Fibroblast of lung (primary cell): Measurements from ENCODE around the gene IL17B. TPM values are rescaled to one million over a fixed set of nuclear protein-coding genes. Genes with fewer than 3 reads are reported as not detected.

Source experiments
- DNase-seq, 2 donors: peaks; one replicate each; pipeline versions ENCODE4 v3.0.0 to v3.0.0-alpha.2; 2010; ENCODE audit warnings: low read depth in 2 of 2
- H2AFZ ChIP-seq: 2 replicates; pipeline ENCODE4 v1.5.1; 2012; ENCODE audit warnings: low read length, control low read depth, inconsistent platforms
- H3K27ac ChIP-seq: 2 replicates; pipeline ENCODE4 v1.5.1; 2011; ENCODE audit warnings: low read length, control low read depth; ENCODE audit not compliant: insufficient read depth
- H3K27me3 ChIP-seq: 2 replicates; pipeline ENCODE4 v1.5.1; 2011; ENCODE audit warnings: mild to moderate bottlenecking, low read length; ENCODE audit not compliant: control insufficient read depth, insufficient read depth
- H3K36me3 ChIP-seq: 2 replicates; pipeline ENCODE4 v1.5.1; 2011; ENCODE audit warnings: low read length; ENCODE audit not compliant: control insufficient read depth, insufficient read depth
- H3K4me1 ChIP-seq: 2 replicates; pipeline ENCODE4 v1.5.1; 2011; ENCODE audit warnings: low read length; ENCODE audit not compliant: control insufficient read depth, insufficient read depth; ENCODE audit errors: extremely low read depth
- H3K4me2 ChIP-seq: 2 replicates; pipeline ENCODE4 v1.5.1; 2011; ENCODE audit warnings: low read length, control low read depth; ENCODE audit not compliant: insufficient read depth; ENCODE audit errors: extremely low read depth
- H3K4me3 ChIP-seq, 4 experiments: fragments of 200-600 bp in 1 of 4; sonication (generic) in 1 of 4; replicated peaks in 1 of 4; 2 replicates each; pipeline ENCODE4 v1.5.1; 2011 to 2016; ENCODE audit warnings: low read length in 4 of 4, low read depth in 3 of 4, mild to moderate bottlenecking in 3 of 4, control low read depth in 2 of 4, inconsistent platforms in 1 of 4, mixed read lengths in 1 of 4; ENCODE audit not compliant: insufficient read depth in 1 of 4; ENCODE audit errors: control extremely low read depth in 1 of 4
- H3K79me2 ChIP-seq: 2 replicates; pipeline ENCODE4 v1.5.1; 2012; ENCODE audit warnings: mild to moderate bottlenecking, low read length, inconsistent platforms; ENCODE audit not compliant: control insufficient read depth, insufficient read depth
- H3K9ac ChIP-seq: 2 replicates; pipeline ENCODE4 v1.5.1; 2011; ENCODE audit warnings: mild to moderate bottlenecking, low read length, control low read depth; ENCODE audit not compliant: insufficient read depth
- H3K9me3 ChIP-seq: 2 replicates; pipeline ENCODE4 v1.5.1; 2012; ENCODE audit warnings: low read depth, low read length; ENCODE audit not compliant: control insufficient read depth, insufficient read depth
- H4K20me1 ChIP-seq: 2 replicates; pipeline ENCODE4 v1.5.1; 2011; ENCODE audit warnings: low read length; ENCODE audit not compliant: control insufficient read depth, insufficient read depth; ENCODE audit errors: extremely low read depth
- CTCF ChIP-seq, 2 donors: IDR thresholded peaks in 1 of 2; conservative IDR thresholded peaks in 1 of 2; 1 replicate in 1 of 2; 2 replicates in 1 of 2; pipeline ENCODE4 v1.5.1; 2011 to 2012; ENCODE audit warnings: low read length in 2 of 2, control low read depth in 1 of 2, inconsistent platforms in 1 of 2, low read depth in 1 of 2, mild to moderate bottlenecking in 1 of 2
- EZH2 ChIP-seq: IDR thresholded peaks from 2 replicates; pipeline ENCODE4 v1.5.1; 2012; ENCODE audit warnings: low read length, control low read depth, mild to moderate bottlenecking; ENCODE audit errors: missing control alignments
- polyA plus RNA-seq, 2 donors: library from polyadenylated mRNA; depleted of rRNA in 1 of 2; stranded (reverse) in 1 of 2; unstranded in 1 of 2; fragments of >200 nt; gene quantifications; 2 replicates each; pipeline ENCODE4 v1.2.1, GENCODE V29; 2011 to 2012; ENCODE audit warnings: missing spikeins in 1 of 2
- total RNA-seq: library from RNA; depleted of rRNA; stranded (reverse); fragments of >200 nt; gene quantifications from 2 replicates; pipeline ENCODE4 v1.2.1, GENCODE V29; 2014

The IL17B gene
- total and polyA plus RNA-seq, 2 donors (not counting 1 experiment from before 2014, with no cell fraction given), result 0.34 TPM; not detected in 1

GRCh38 chr5:149422366-149423048 is 43.4 kb upstream of the IL17B start:
- Histone ChIP-seq H3K27me3 (no peaks in the 10 kb centered on the region), H3K9ac (no peak overlapping the region), H3K4me1 (peaks cover 75% of the 10 kb centered on the region), H3K4me3 (peak overlapping the region in 1 of 4 experiments; percentile 5), H3K4me2 (peak overlapping the region; percentile 49), H3K79me2 (peaks cover 26% of the 10 kb centered on the region), H3K36me3 (peaks cover 32% of the 10 kb centered on the region), H3K27ac (peak overlapping the region; percentile 92), H4K20me1 (no peaks in the 10 kb centered on the region), H3K9me3 (no peaks in the 10 kb centered on the region), H2AFZ (no peak overlapping the region)
- TF ChIP-seq EZH2 (no peak), CTCF (conservative IDR thresholded peaks at IDR 0.05 in 1 of 2, IDR thresholded peaks at IDR 0.05 in 1 of 2; ENCODE audit: low read depth in 1 of 2, low read length in 2 of 2) (no peak)
- DNase-seq, result peak; percentile 88 to 98

- no peaks in the 10 kb centered on the region for H4K20me1 ChIP-seq
- H3K4me1 ChIP-seq, result peaks cover 82% of the 10 kb centered on the region
- peaks cover 32% of the 10 kb centered on the region for H3K36me3 ChIP-seq
- H3K27me3 ChIP-seq, result no peaks in the 10 kb centered on the region
- H3K79me2 ChIP-seq, result peaks cover 33% of the 10 kb centered on the region
- H3K9me3 ChIP-seq, result no peaks in the 10 kb centered on the region
- peak overlapping the region; percentile 92 for H3K27ac ChIP-seq
- H2AFZ ChIP-seq, result no peak overlapping the region
- no peak for TF ChIP-seq CTCF (conservative IDR thresholded peaks at IDR 0.05 in 1 of 2, IDR thresholded peaks at IDR 0.05 in 1 of 2; ENCODE audit: low read depth in 1 of 2, low read length in 2 of 2)
- no peak for TF ChIP-seq EZH2
- H3K4me2 ChIP-seq, result no peak overlapping the region
- no peak overlapping the region for H3K9ac ChIP-seq
- no peak overlapping the region for H3K4me3 ChIP-seq
- peak in 1 of 2 donors; percentile 83 for DNase-seq
These were observed 42.7 kb upstream of the IL17B start for GRCh38 chr5:149421834-149422233.

GRCh38 chr5:149421372-149421685 is 42.2 kb upstream of the IL17B start:
- peak overlapping the region; percentile 58 for H3K9ac ChIP-seq
- peak overlapping the region; percentile 7 for H3K4me2 ChIP-seq
- H4K20me1 ChIP-seq, result no peaks in the 10 kb centered on the region
- DNase-seq, result no peak
- peaks cover 37% of the 10 kb centered on the region for H3K79me2 ChIP-seq
- H3K36me3 ChIP-seq, result peaks cover 33% of the 10 kb centered on the region
- peak overlapping the region; percentile 92 for H3K27ac ChIP-seq
- H3K4me3 ChIP-seq, result no peak overlapping the region
- no peak overlapping the region for H2AFZ ChIP-seq
- H3K27me3 ChIP-seq, result no peaks in the 10 kb centered on the region
- H3K9me3 ChIP-seq, result no peaks in the 10 kb centered on the region
- TF ChIP-seq EZH2, result no peak
- no peak for TF ChIP-seq CTCF (conservative IDR thresholded peaks at IDR 0.05 in 1 of 2, IDR thresholded peaks at IDR 0.05 in 1 of 2; ENCODE audit: low read depth in 1 of 2, low read length in 2 of 2)
- H3K4me1 ChIP-seq, result peaks cover 84% of the 10 kb centered on the region
